Lower leg skin (tissue), 3 donors: ENCODE measurements around the gene NRXN3.

Experiments
- POLR2A ChIP-seq, 2 donors: fragments of 450-650 bp; IDR thresholded peaks; one replicate each; pipeline ENCODE4 v1.6.1; 2016 to 2017; ENCODE audit warnings: antibody characterized with exemption in 2 of 2, mild to moderate bottlenecking in 1 of 2, moderate library complexity in 1 of 2
- TF ChIP-seq, protein P1 (sequence below), 3 donors: fragments of 450-650 bp; IDR thresholded peaks; one replicate each; pipeline ENCODE4 v1.5.1; 2016; ENCODE audit warnings: antibody characterized with exemption in 3 of 3, mild to moderate bottlenecking in 3 of 3, moderate library complexity in 2 of 3

DNA sequence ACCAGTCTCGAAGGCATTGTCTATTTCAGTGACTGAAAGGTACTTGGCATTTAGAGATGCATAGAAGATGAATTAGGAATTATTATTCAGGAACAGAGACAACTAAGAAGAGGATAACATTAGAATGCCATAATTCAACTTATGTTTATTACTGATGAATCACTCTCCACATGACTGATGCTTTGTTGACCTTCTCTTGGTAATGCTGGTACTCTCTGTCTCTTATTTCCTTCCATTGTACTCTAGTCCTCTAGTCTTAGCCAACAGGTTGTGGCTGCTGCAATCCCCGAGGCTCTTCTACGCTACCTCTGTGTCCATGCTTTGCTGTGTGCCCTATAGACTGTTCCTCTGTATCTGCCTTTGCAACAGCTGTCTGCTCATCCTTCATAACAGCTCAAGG lies 652.9 kb downstream of the NRXN3 start:
- TF ChIP-seq, protein P1, sequence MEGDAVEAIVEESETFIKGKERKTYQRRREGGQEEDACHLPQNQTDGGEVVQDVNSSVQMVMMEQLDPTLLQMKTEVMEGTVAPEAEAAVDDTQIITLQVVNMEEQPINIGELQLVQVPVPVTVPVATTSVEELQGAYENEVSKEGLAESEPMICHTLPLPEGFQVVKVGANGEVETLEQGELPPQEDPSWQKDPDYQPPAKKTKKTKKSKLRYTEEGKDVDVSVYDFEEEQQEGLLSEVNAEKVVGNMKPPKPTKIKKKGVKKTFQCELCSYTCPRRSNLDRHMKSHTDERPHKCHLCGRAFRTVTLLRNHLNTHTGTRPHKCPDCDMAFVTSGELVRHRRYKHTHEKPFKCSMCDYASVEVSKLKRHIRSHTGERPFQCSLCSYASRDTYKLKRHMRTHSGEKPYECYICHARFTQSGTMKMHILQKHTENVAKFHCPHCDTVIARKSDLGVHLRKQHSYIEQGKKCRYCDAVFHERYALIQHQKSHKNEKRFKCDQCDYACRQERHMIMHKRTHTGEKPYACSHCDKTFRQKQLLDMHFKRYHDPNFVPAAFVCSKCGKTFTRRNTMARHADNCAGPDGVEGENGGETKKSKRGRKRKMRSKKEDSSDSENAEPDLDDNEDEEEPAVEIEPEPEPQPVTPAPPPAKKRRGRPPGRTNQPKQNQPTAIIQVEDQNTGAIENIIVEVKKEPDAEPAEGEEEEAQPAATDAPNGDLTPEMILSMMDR (IDR thresholded peaks at IDR 0.05), result no peak
- TF ChIP-seq POLR2A (IDR thresholded peaks at IDR 0.05), result no peak
